Lung (tissue), 12 donors: ENCODE results near the gene SFXN1. TPM values are rescaled to one million over a fixed set of nuclear protein-coding genes. Genes with fewer than 3 reads are reported as not detected.

Experiments used
- ATAC-seq: fragments of 200-7000 bp; cut with Tn5 transposase; one replicate; pipeline ENCODE4 v1.9.1; 2020; ENCODE audit warnings: moderate number of reproducible peaks; ENCODE audit not compliant: insufficient read depth, low FRiP score
- DNase-seq, 3 donors: peaks; one replicate each; pipeline ENCODE4 v3.0.0-alpha.2; 2013 to 2017
- H3K27ac ChIP-seq, 2 donors: one replicate each; pipeline ENCODE4 v1.5.1; 2013; ENCODE audit warnings: mild to moderate bottlenecking in 2 of 2, moderate library complexity in 2 of 2, control low read depth in 1 of 2, inconsistent platforms in 1 of 2, low read depth in 1 of 2, low read length in 1 of 2
- H3K27me3 ChIP-seq, 3 donors: one replicate each; pipeline ENCODE4 v1.5.1; 2013; ENCODE audit warnings: low read length in 2 of 3; ENCODE audit not compliant: control insufficient read depth in 3 of 3, insufficient read depth in 3 of 3
- H3K36me3 ChIP-seq, 4 donors: one replicate each; pipeline ENCODE4 v1.5.1; 2013; ENCODE audit warnings: low read length in 4 of 4, mild to moderate bottlenecking in 1 of 4, moderate library complexity in 1 of 4; ENCODE audit not compliant: control insufficient read depth in 4 of 4, insufficient read depth in 4 of 4
- H3K4me1 ChIP-seq, 5 donors: one replicate each; pipeline ENCODE4 v1.5.1; 2013; ENCODE audit warnings: low read length in 5 of 5, mild to moderate bottlenecking in 2 of 5, moderate library complexity in 1 of 5; ENCODE audit not compliant: control insufficient read depth in 5 of 5, insufficient read depth in 5 of 5
- H3K4me3 ChIP-seq: one replicate; pipeline ENCODE4 v1.5.1; 2013; ENCODE audit warnings: mild to moderate bottlenecking, control low read depth, moderate library complexity
- H3K9ac ChIP-seq, 2 donors: one replicate each; pipeline ENCODE4 v1.5.1; 2013; ENCODE audit warnings: low read length in 2 of 2, control low read depth in 1 of 2; ENCODE audit not compliant: insufficient read depth in 1 of 2
- H3K9me3 ChIP-seq, 4 donors: one replicate each; pipeline ENCODE4 v1.5.1; 2013; ENCODE audit warnings: low read length in 3 of 4, mild to moderate bottlenecking in 1 of 4, moderate library complexity in 1 of 4; ENCODE audit not compliant: control insufficient read depth in 4 of 4, insufficient read depth in 3 of 4
- CTCF ChIP-seq: IDR thresholded peaks from 2 replicates; pipeline ENCODE4 v1.5.1; 2012; ENCODE audit warnings: mild to moderate bottlenecking; ENCODE audit errors: control extremely low read depth, extremely low read depth
- WGBS, 2 donors: extraction: QIAGEN DNeasy Blood & Tissue Kit; methylation state at CpG; one replicate each; pipeline ENCODE4 v1.1.7; 2013; 5-methylcytosine and 5-hydroxymethylcytosine counted together
- polyA plus RNA-seq, 2 donors: library from polyadenylated mRNA; stranded (reverse); fragments of 200-250 nt; gene quantifications; one replicate each; pipeline ENCODE4 v1.2.1, GENCODE V29; 2013
- total RNA-seq, 2 donors: library from RNA; depleted of rRNA in 1 of 2; stranded (reverse); fragments of >200 nt in 1 of 2; gene quantifications; one replicate each; pipeline ENCODE4 v1.2.1, GENCODE V29; 2014 to 2021
- donor health status: control.
- donor health status: control.
- donor health status: Bipolar disorder and iron deficiency.
- donor health status: healthy.
- donor health status: DM: yes; HTN: yes; CAD: no.

SFXN1 gene
- total and polyA plus RNA-seq, 4 donors = 5.7 to 42.2 (median 19.0) TPM

- H3K4me3 ChIP-seq = no peak overlapping the region
- DNase-seq (no peak), ATAC-seq (no peak)
- H3K9me3 ChIP-seq = no peaks in the 10 kb centered on the region
- TF ChIP-seq CTCF = no peak
- H3K4me1 ChIP-seq = no peaks in the 10 kb centered on the region
- H3K36me3 ChIP-seq = peaks cover 11 to 24% (median 15%) of the 10 kb centered on the region in 4 donors
- WGBS, 2 donors = 92 to 96% methylated on average over 2 of the region's 2 CpGs
- H3K27me3 ChIP-seq = no peaks in the 10 kb centered on the region
- H3K9ac ChIP-seq = no peak overlapping the region
- no peak overlapping the region for H3K27ac ChIP-seq
Observed at GRCh38 chr5:175508896-175509295, 30.5 kb downstream of the SFXN1 start.

- Histone ChIP-seq H3K4me3 (no peak overlapping the region), H3K4me1 (no peaks in the 10 kb centered on the region), H3K36me3 (peaks cover 21 to 44% (median 38%) of the 10 kb centered on the region in 4 donors), H3K27ac (no peak overlapping the region), H3K9ac (no peak overlapping the region), H3K27me3 (no peaks in the 10 kb centered on the region), H3K9me3 (peaks cover 0 to 1% (median under 1%) of the 10 kb centered on the region in 4 donors)
- ATAC-seq (no peak), DNase-seq (no peak)
- WGBS, 2 donors = 97 to 99% methylated on average over 13 of the region's 13 CpGs
- no peak for TF ChIP-seq CTCF
Observed at GRCh38 chr5:175513297-175513696, 34.9 kb downstream of the SFXN1 start.

GRCh38 chr5:175513726-175514125, 35.4 kb downstream of the SFXN1 start:
- H3K36me3 ChIP-seq = peaks cover 21 to 48% (median 41%) of the 10 kb centered on the region in 4 donors
- no peak for DNase-seq
- no peak overlapping the region for H3K9ac ChIP-seq
- peaks cover 0 to 4% (median under 1%) of the 10 kb centered on the region in 4 donors for H3K9me3 ChIP-seq
- no peaks in the 10 kb centered on the region for H3K27me3 ChIP-seq
- H3K4me1 ChIP-seq = no peaks in the 10 kb centered on the region
- no peak overlapping the region for H3K4me3 ChIP-seq
- no peak overlapping the region for H3K27ac ChIP-seq
- no peak for ATAC-seq
- no peak for TF ChIP-seq CTCF
- 93 to 96% methylated on average over 7 of the region's 7 CpGs for WGBS, 2 donors
